Fibroblast of upper back skin (primary cell): ENCODE measurements around the gene ZCRB1.

Experiments
- DNase-seq: peaks from one replicate; pipeline ENCODE4 v3.0.0-alpha.2; 2013

ZCRB1 gene

DNA sequence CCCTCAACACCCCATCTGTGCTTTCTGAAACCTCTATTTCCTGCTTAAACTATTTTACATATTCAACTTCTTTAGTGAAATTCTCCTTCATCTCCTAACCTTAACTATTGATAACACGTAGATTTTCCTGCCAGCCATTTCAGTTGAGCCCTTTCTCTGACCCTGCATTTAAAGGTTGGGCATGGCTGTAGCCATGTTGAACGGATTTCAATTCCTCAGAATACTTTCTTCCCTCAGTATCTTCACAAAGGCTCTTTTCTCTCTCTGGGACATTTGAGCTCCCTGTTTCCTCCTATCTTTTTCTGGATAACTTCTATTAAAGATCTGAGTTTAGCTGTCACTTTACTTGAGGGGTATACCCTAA is 1.3 kb upstream of the ZCRB1 start:
- DNase-seq = no peak

- DNase-seq = peak; percentile 66
Measured at GRCh38 chr12:42326541-42327226, 790 bp upstream of the ZCRB1 start.

DNA sequence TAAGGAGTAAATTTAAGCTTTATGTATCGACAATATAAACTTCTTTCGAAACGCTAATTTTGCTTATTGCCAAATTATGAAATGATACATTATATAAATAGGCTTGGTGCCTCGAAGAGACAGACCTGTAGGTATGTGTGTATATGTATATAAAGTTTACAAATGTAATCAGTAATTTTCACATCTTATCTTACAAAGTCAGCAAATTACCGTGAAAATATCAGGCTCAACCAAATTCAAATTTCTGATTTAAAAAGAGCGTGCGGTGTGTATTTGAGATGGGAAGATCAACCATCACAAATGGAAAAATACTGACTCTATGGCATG is 605 bp downstream of the ZCRB1 start:
- no peak for DNase-seq

- no peak for DNase-seq
Measured at GRCh38 chr12:42323856-42324255, 2.0 kb downstream of the ZCRB1 start.

DNA sequence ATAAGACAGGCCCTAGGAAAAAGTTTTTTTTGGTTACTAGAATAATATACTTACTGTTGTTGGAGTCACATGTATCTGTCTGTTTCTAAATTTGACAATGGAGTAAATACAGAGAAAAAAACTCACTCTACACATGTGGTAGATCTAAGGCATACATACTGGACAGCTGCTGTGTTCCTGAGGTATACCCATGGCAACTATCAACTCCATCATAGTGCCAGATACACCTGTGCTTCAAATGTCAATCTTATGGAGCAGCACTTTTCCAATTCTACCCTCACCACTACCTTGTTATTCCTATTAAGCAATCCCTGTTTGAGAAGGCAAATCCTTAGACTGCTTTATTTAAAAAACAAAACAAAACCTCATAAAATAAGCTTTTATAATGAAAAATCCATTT is 3.3 kb downstream of the ZCRB1 start:
- DNase-seq = no peak

- no peak for DNase-seq
Measured at GRCh38 chr12:42320796-42321195, 5.1 kb downstream of the ZCRB1 start.

DNA sequence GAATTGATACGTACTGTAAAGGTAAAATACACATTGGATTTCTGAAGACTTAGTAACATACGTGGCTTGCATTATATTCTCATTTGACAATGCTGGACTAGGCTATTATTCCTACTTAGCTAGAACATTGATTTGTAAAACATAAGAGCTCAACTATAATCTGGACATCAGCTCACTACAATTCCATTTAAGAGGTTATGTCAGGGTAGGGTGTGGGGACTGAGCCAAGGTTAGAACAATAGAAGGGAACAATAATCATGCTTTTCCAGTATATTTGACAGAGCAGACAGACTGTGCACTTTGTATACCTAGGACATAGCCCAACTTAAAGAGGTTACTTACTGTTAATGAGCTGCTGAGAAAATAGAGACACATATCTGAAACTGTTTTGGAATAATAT is 10.8 kb downstream of the ZCRB1 start:
- no peak for DNase-seq

- no peak for DNase-seq
Measured at GRCh38 chr12:42309996-42310395, 15.9 kb downstream of the ZCRB1 start.

GRCh38 chr12:42308390-42308789 is 17.5 kb downstream of the ZCRB1 start:
- DNase-seq = no peak

GRCh38 chr12:42306297-42306696 is 19.6 kb downstream of the ZCRB1 start:
- DNase-seq = no peak

DNA sequence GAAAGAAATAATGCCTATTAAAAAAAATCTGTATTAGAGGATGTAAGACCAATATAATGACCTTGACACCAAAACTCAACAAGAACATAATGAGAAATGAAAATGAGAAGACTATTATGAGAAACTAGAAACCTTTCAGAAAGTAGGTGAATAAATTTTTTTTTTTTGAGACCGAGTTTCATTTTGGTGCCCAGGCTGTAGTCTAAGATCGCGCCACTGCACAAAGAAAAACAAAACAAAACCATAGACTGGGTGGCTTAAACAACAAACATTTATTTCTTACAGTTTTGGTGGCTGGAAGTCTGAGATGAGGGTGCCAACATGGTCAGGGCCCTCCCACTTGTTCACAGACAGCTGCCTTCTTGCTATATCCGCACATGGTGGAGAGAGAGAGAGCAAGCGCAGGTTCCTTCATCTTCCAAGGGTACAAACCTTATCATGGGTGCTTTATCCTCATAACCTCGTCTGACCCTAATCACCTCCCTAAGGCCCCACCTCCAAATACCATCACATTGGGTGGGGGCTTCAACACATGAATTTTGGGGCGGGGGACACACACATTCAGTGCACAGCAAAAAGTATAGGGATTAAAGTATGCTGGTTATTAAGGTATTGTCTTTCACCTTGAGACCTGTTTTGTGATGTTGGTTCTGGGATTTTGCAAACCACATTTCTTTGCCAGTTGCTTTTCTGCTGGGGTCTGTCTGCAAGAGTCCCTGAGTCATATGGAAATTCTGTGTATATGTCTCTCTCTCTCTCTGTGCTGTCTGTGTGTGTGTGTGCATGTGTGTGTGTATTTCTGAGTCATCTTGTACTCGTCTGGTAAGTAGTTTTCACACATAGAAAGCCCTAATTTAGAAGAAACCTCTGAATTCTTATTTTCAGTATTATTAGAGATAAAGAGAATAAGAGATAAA is 26.2 kb downstream of the ZCRB1 start:
- peak; percentile 74 for DNase-seq

DNA sequence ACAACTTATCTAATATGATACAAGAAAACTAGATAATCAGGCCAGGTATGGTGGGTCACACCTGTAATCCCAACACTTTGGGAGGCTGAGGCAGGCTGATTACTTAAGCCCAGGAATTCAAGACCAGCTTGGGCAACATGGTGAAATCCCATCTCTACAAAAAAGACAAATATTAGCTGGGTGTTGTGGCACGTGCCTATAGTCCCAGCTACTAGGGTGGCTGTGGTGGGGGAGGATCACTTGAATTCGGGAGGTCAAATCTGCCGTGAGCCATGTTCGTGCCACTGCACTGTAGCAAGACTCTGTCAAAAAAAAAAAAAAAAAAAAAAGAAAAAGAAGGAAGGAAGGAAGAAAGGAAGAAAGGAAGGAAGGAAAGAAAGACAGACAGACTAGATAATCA is 27.0 kb downstream of the ZCRB1 start:
- DNase-seq = no peak

DNA sequence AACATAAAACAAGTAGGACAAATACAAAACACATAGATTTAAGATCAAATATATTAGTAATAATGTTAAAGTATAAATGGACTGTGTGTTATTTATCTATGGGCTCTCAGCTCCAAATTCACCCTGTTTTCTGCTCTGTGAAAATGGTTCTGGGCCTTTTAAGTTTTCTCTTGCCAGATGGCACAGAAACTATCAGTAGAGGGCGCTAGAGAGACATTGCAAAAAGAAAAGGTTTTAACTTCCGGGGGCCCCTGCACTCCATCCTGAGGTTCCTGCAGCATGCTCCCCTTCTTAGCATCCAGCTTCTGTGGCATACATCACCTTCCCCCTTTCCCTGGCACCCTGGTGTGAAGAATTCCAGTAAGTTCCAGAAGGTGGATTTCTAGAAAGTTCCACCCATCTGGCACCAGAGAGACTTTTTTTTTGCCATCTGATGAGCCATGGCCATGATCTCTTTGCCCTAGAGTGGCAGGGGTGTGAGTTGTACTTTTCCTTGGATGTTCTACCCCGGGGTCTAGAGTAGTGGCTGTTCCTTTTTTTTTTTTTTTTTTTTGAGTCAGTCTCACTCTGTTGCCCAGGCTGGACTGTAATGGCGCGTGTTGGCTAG is 29.3 kb downstream of the ZCRB1 start:
- DNase-seq = no peak

- no peak for DNase-seq
Measured at GRCh38 chr12:42291680-42292079, 34.2 kb downstream of the ZCRB1 start.

- no peak for DNase-seq
Measured at GRCh38 chr12:42288544-42288943, 37.4 kb downstream of the ZCRB1 start.

GRCh38 chr12:42286741-42287140 is 39.2 kb downstream of the ZCRB1 start:
- no peak for DNase-seq

- DNase-seq = no peak
Measured at GRCh38 chr12:42285431-42285830, 40.5 kb downstream of the ZCRB1 start.

- DNase-seq = peak; percentile 49
Measured at GRCh38 chr12:42284876-42285275, 41.0 kb downstream of the ZCRB1 start.

DNA sequence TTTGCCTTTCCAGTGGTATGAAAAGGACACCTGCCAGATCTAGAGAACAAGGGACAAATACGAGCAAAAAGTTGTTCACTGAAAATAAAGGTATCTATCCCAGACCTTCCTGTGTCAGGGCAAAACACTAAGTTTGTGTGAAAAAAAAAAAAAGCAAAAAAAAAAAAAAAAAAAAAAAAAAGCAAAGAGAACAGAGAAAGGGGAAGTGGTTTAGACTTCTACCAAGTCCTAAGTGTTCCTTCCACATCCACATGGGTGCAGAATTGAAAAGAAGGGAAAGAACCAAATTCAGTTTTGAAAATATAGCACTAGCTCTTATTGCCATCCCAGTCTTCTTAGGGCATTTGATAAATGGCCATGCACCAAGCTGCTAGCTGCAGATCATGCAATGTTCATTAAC is 41.7 kb downstream of the ZCRB1 start:
- DNase-seq = no peak

DNA sequence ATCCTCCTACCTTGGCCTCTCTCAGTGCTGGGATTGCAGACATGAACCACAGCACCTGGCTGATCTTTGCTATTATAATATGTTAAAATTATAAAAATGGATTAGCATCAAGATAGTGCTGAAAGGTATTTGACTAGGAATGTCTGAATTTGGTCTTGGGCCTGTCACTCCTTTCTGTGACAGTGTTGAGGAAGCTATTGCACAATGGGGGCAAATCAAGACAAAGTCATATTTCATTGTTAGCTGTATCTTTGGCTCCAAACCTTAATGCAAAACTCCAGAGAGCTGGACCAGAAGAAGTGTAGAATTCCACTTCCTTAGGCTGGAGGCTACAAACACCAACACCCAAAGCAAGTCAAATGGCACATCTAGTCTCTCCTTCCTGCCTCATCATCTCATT is 42.2 kb downstream of the ZCRB1 start:
- DNase-seq = no peak

DNA sequence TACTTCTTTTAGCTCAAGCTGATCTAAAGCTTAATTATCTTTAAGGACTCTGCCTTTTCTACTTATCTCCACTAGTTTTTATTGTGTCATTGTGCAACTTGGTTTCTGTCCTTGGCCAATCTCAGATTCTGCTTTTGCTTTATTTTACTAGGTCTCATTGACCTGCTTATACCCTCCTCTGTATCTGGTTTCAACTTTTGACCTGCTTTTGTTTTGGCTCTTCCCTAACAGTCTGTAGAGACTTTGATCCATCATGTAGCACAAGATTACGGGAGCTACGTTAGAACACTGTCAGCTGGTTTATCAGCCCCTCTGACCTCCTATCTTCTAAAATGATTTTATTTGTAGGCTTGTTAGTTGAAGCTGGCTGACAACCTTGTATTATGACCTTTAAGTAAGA is 43.6 kb downstream of the ZCRB1 start:
- DNase-seq = no peak

DNA sequence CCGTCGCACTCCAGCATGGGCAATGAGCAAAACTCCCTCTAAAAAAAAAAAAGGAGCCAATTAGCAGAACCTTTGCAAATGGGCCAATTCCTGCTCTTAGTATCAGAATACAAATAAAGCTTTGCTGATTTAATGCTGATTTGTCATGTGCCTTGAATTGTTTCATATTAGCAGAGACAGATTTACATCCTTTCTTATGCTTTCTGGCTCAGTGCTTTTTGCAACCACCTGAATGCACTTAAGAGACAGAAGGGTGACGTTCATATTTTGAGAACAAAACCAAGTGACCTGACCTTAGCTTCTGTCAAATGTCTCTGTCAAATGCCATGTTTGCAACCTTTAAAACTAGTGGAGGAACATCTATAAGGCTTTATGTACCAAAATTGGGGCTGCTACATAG is 44.0 kb downstream of the ZCRB1 start:
- DNase-seq = no peak

GRCh38 chr12:42281278-42281677 is 44.6 kb downstream of the ZCRB1 start:
- DNase-seq = no peak

DNA sequence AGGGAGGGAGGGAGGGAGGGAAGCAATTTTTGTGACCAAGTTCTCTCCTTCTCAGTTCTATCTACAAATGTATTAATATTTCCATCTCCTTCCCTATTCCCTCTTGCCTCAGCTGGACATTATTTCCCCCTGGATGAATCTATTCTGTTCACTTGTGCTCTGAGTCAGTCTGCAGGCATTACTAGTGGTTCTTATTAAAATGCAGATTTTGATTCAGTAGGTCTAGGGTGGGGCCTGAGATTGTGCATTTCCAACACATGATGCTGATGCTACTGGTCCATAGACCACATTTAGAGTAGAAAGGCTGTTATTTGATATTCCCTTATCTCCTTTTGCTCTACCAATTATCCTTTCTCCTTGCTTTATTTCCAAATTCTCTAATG is 47.8 kb downstream of the ZCRB1 start:
- DNase-seq = no peak
